Activated CD8-positive, alpha-beta memory T cell treated with anti-CD3 and anti-CD28 coated beads for 1 hour (primary cell): Measurements from ENCODE around the gene N4BP3.
"Not testable (repeated sequence)": the region's sequence is repeated elsewhere in the genome, so short reads cannot be mapped to it uniquely, and the experiment has no call there.

Experiments
- DNase-seq, 2 donors: peaks; one replicate each; pipeline ENCODE4 v3.0.0-alpha.2; 2020; ENCODE audit warnings: low read depth in 1 of 2; ENCODE audit errors: extremely low read depth in 1 of 2

Gene N4BP3

GRCh38 chr5:178113141-178113787 is at the start of gene N4BP3:
N4BP3 (plus strand) TSS chr5:178113532; CDS start chr5:178119584, 6,052 bp downstream.
- peak; percentile 68 to 74 for DNase-seq

GRCh38 chr5:178067755-178068154 is 45.6 kb upstream of the N4BP3 start:
- no peak for DNase-seq

- no peak for DNase-seq
Measured at GRCh38 chr5:178068293-178068692, 45.0 kb upstream of the N4BP3 start.

GRCh38 chr5:178069909-178070308 is 43.4 kb upstream of the N4BP3 start:
- no peak for DNase-seq

GRCh38 chr5:178071108-178071507 is 42.2 kb upstream of the N4BP3 start:
- DNase-seq: no peak

- no peak for DNase-seq
Measured at GRCh38 chr5:178072749-178073148, 40.6 kb upstream of the N4BP3 start.

- DNase-seq: no peak
Measured at GRCh38 chr5:178074266-178074952, 38.9 kb upstream of the N4BP3 start.

- DNase-seq: not testable (repeated sequence)
Measured at GRCh38 chr5:178076965-178077364, 36.4 kb upstream of the N4BP3 start.

- DNase-seq: no peak
Measured at GRCh38 chr5:178077751-178078150, 35.6 kb upstream of the N4BP3 start.

- DNase-seq: no peak
Measured at GRCh38 chr5:178078197-178079010, 34.9 kb upstream of the N4BP3 start.

- DNase-seq: no peak
Measured at GRCh38 chr5:178080056-178080455, 33.3 kb upstream of the N4BP3 start.

GRCh38 chr5:178080618-178081410 is 32.5 kb upstream of the N4BP3 start:
- no peak for DNase-seq

- no peak for DNase-seq
Measured at GRCh38 chr5:178081571-178082243, 31.6 kb upstream of the N4BP3 start.

GRCh38 chr5:178083922-178084321 is 29.4 kb upstream of the N4BP3 start:
- no peak for DNase-seq

- DNase-seq: no peak
Measured at GRCh38 chr5:178085316-178085715, 28.0 kb upstream of the N4BP3 start.

GRCh38 chr5:178086266-178086665 is 27.1 kb upstream of the N4BP3 start:
- no peak for DNase-seq

- not testable (repeated sequence) for DNase-seq
Measured at GRCh38 chr5:178087199-178087598, 26.1 kb upstream of the N4BP3 start.

GRCh38 chr5:178090856-178091255 is 22.5 kb upstream of the N4BP3 start:
- DNase-seq: no peak

- no peak for DNase-seq
Measured at GRCh38 chr5:178093134-178093533, 20.2 kb upstream of the N4BP3 start.

GRCh38 chr5:178094345-178094744 is 19.0 kb upstream of the N4BP3 start:
- DNase-seq: no peak
